ENCODE measurements around the gene TMEM236.

Gene TMEM236

GRCh38 chr10:17740668-17741067 is 11.3 kb upstream of the TMEM236 start:
- no peak for TF ChIP-seq CTCF (IDR thresholded peaks at IDR 0.05; ENCODE audit: control insufficient read depth, extremely low read depth, insufficient read depth)
- no peak for DNase-seq (ENCODE audit: low read depth)

GRCh38 chr10:17742918-17743317 is 9.1 kb upstream of the TMEM236 start:
- no peak overlapping the region for H3K4me3 ChIP-seq (ENCODE audit: low read depth, low read length)
- TF ChIP-seq CTCF (IDR thresholded peaks at IDR 0.05; ENCODE audit: control insufficient read depth, extremely low read depth, insufficient read depth): peak; percentile 66
- no peak for DNase-seq (ENCODE audit: low read depth)

More at GRCh38 chr10:17740668-17741067, 11.3 kb upstream of the TMEM236 start:
- H3K4me3 ChIP-seq (ENCODE audit: low read depth, low read length): no peak overlapping the region

GRCh38 chr10:17743437-17743836 is 8.6 kb upstream of the TMEM236 start:
- no peak for TF ChIP-seq CTCF (IDR thresholded peaks at IDR 0.05; ENCODE audit: control insufficient read depth, extremely low read depth, insufficient read depth)
- DNase-seq (ENCODE audit: low read depth): no peak
- no peak overlapping the region for H3K4me3 ChIP-seq (ENCODE audit: low read depth, low read length)

GRCh38 chr10:17744341-17744861 is 7.6 kb upstream of the TMEM236 start:
- no peak overlapping the region for H3K4me3 ChIP-seq (ENCODE audit: low read depth, low read length)
- no peak for DNase-seq (ENCODE audit: low read depth)
- TF ChIP-seq CTCF (IDR thresholded peaks at IDR 0.05; ENCODE audit: control insufficient read depth, extremely low read depth, insufficient read depth): no peak

GRCh38 chr10:17747883-17748550 is 4.0 kb upstream of the TMEM236 start:
- no peak overlapping the region for H3K4me3 ChIP-seq (ENCODE audit: low read depth, low read length)
- TF ChIP-seq CTCF (IDR thresholded peaks at IDR 0.05; ENCODE audit: control insufficient read depth, extremely low read depth, insufficient read depth): no peak
- DNase-seq (ENCODE audit: low read depth): no peak

GRCh38 chr10:17749890-17750289 is 2.1 kb upstream of the TMEM236 start:
- no peak for DNase-seq (ENCODE audit: low read depth)
- H3K4me3 ChIP-seq (ENCODE audit: low read depth, low read length): no peak overlapping the region
- no peak for TF ChIP-seq CTCF (IDR thresholded peaks at IDR 0.05; ENCODE audit: control insufficient read depth, extremely low read depth, insufficient read depth)
